ENCODE data around the gene DSN1. TPM values are rescaled to one million over a fixed set of nuclear protein-coding genes. Genes with fewer than 3 reads are reported as not detected.
A peak's percentile ranks its signal among the peaks of the same experiment; 100 is the strongest.

The DSN1 gene
- total and polyA plus RNA-seq, 10 of the 15 experiments (the other 5 are each of a cell fraction or from before 2014, with no cell fraction given): 15.3 to 33.1 (median 21.7) TPM

GRCh38 chr20:36745234-36745926 is 28.2 kb downstream of the DSN1 start:
- H3K79me2 ChIP-seq (ENCODE audit: control insufficient read depth, insufficient read depth, low read length): no peaks in the 10 kb centered on the region
- intact Hi-C loops (cut with micrococcal nuclease; ENCODE audit: unreplicated experiment) (no loop called here), in situ Hi-C loops (cut with MboI) (no loop called here)
- H3K9ac ChIP-seq (ENCODE audit: control insufficient read depth, insufficient read depth, low read length): peak overlapping the region; percentile 59
- H3K27me3 ChIP-seq (replicated peaks in 1 of 2; ENCODE audit: control insufficient read depth in 2 of 2, insufficient read depth in 2 of 2, low read length in 1 of 2): no peaks in the 10 kb centered on the region
- no peak for FAIRE-seq
- ChIA-PET SMC1A (ENCODE audit: uncharacterized antibody, unreplicated experiment) (interaction anchor here (0.9 to 2.6 kb wide), 8 partner anchors 9 to 239 kb away, joined by 3 to 11 read pairs (median 3); no protein-coding TSS in a partner anchor), CTCF (interaction anchor here (0.7 to 3.9 kb wide), 8 partner anchors 10 to 529 kb away, joined by 3 to 45 read pairs (median 6); partner anchors contain the start of gene DSN1), RAD21 (ENCODE audit: unreplicated experiment) (interaction anchor here (0.9 to 2.0 kb wide), 14 partner anchors 9 to 791 kb away, joined by 3 to 11 read pairs (median 4); partner anchors contain the start of genes RAB5IF, SCAND1 and TGIF2), POLR2A (interaction anchor here (1.2 to 2.2 kb wide), 4 partner anchors 11 to 172 kb away, joined by 3 to 6 read pairs (median 4); partner anchors contain the start of genes DSN1 and TGIF2)
- DNase-seq (ENCODE audit: low read depth, low spot score): no peak
- 21% methylated on average over 25 of the region's 44 CpGs for WGBS (ENCODE audit: insufficient coverage, insufficient replicate concordance, low lambda C conversion rate, missing lambda C conversion rate)
- no TSS peak for BruUV-seq (replicated peaks)
- no peaks in the 10 kb centered on the region for H4K20me1 ChIP-seq (ENCODE audit: control insufficient read depth, insufficient read depth)
- peak overlapping the region; percentile 94 for H3K4me3 ChIP-seq
- H3K9me3 ChIP-seq (replicated peaks; ENCODE audit: control insufficient read depth, insufficient read depth, low read length): no peaks in the 10 kb centered on the region
- TF ChIP-seq RAD51 (IDR thresholded peaks at IDR 0.05): no peak
- TF ChIP-seq ZNF384 (IDR thresholded peaks at IDR 0.05; ENCODE audit: borderline replicate concordance, low read depth, low read length): no peak
- 0 out of 2 replicates have a peak, but pooled peaks have one; percentile 18 for TF ChIP-seq NBN (IDR thresholded peaks at IDR 0.05)
- TF ChIP-seq ZNF207 (IDR thresholded peaks at IDR 0.05; ENCODE audit: borderline replicate concordance): 0 out of 2 replicates have a peak, but pooled peaks have one; percentile 43
- no peak for TF ChIP-seq PBX3 (IDR thresholded peaks at IDR 0.05; ENCODE audit: insufficient replicate concordance, low read depth, low read length)
- no peak for TF ChIP-seq SIX5 (IDR thresholded peaks at IDR 0.05; ENCODE audit: low read depth, low read length, severe bottlenecking)
- TF ChIP-seq NFXL1 (IDR thresholded peaks at IDR 0.05; ENCODE audit: borderline replicate concordance): no peak
- TF ChIP-seq JUNB (IDR thresholded peaks at IDR 0.05): no peak
- H3K4me1 ChIP-seq (ENCODE audit: control insufficient read depth, insufficient read depth, low read length): no peaks in the 10 kb centered on the region
- H3K4me2 ChIP-seq (ENCODE audit: control insufficient read depth, insufficient read depth): peak overlapping the region; percentile 79
- H3K36me3 ChIP-seq (ENCODE audit: control insufficient read depth in 2 of 2, insufficient read depth in 2 of 2, low read length in 1 of 2): no peaks in the 10 kb centered on the region
- no peak; the same call in 2 of the 3 replicates for ATAC-seq
- H2AFZ ChIP-seq (ENCODE audit: control insufficient read depth, low read depth, low read length): peak overlapping the region; percentile 83
- no peak overlapping the region for H3K27ac ChIP-seq (ENCODE audit: control insufficient read depth, insufficient read depth)
